HepG2 (cell line): ENCODE results near the gene KTI12. TPM values are rescaled to one million over a fixed set of nuclear protein-coding genes. Genes with fewer than 3 reads are reported as not detected.

ENCODE experiments used
- CC2D1A ChIP-seq: sonication (generic); formaldehyde crosslinking; IDR thresholded peaks from 2 replicates; pipeline ENCODE4 v1.8.1; 2023; ENCODE audit warnings: mild to moderate bottlenecking, missing genetic modification reagents
- GABPA ChIP-seq, 2 experiments: IDR thresholded peaks; 2 replicates each; pipeline ENCODE4 v1.6.1; 2011 to 2016; ENCODE audit warnings: low read depth in 2 of 2, low read length in 1 of 2, missing biosample characterization in 1 of 2, missing genetic modification characterization in 1 of 2
- HMGA1 ChIP-seq: sonication (generic); formaldehyde crosslinking; conservative IDR thresholded peaks from 2 replicates; pipeline ENCODE4 v1.4.0; 2020; ENCODE audit warnings: missing genetic modification reagents
- HNRNPL ChIP-seq: fragments of 200-400 bp; formaldehyde crosslinking; IDR thresholded peaks from 2 replicates; pipeline ENCODE4 v1.6.1; 2017; ENCODE audit warnings: mild to moderate bottlenecking, low read depth, low read length
- IRX3 ChIP-seq: sonication (generic); formaldehyde crosslinking; IDR thresholded peaks from 2 replicates; pipeline ENCODE4 v1.8.1; 2023; ENCODE audit warnings: mild to moderate bottlenecking, low read depth, missing genetic modification reagents, borderline replicate concordance
- ISX ChIP-seq: sonication (generic); formaldehyde crosslinking; conservative IDR thresholded peaks from 2 replicates; pipeline ENCODE4 v1.5.0; 2020; ENCODE audit warnings: missing genetic modification reagents
- MEIS1 ChIP-seq: sonication (generic); formaldehyde crosslinking; IDR thresholded peaks from 2 replicates; pipeline ENCODE4 v1.9.0; 2021; ENCODE audit warnings: mild to moderate bottlenecking, missing genetic modification reagents, moderate library complexity, borderline replicate concordance
- NONO ChIP-seq, 2 experiments: fragments of 450-650 bp in 1 of 2; sonication (generic) in 1 of 2; formaldehyde crosslinking in 1 of 2; IDR thresholded peaks in 1 of 2; conservative IDR thresholded peaks in 1 of 2; 2 replicates each; pipeline versions ENCODE4 v1.6.1 to v1.8.0; 2017 to 2022; ENCODE audit warnings: mild to moderate bottlenecking in 1 of 2, missing genetic modification reagents in 1 of 2, moderate library complexity in 1 of 2
- NPAS2 ChIP-seq: sonication (generic); formaldehyde crosslinking; IDR thresholded peaks from 2 replicates; pipeline ENCODE4 v1.8.0; 2022; ENCODE audit warnings: mild to moderate bottlenecking, missing genetic modification reagents, borderline replicate concordance
- RFXANK ChIP-seq: IDR thresholded peaks from 2 replicates; pipeline ENCODE4 v1.6.1; 2016
- SETDB1 ChIP-seq: sonication (generic); formaldehyde crosslinking; IDR thresholded peaks from 2 replicates; pipeline ENCODE4 v1.5.1; 2020; ENCODE audit warnings: missing genetic modification reagents, mild to moderate bottlenecking, borderline replicate concordance
- SOX13 ChIP-seq, 3 experiments: fragments of 450-650 bp in 1 of 3; sonication (generic) in 1 of 3; formaldehyde crosslinking in 1 of 3; IDR thresholded peaks in 2 of 3; conservative IDR thresholded peaks in 1 of 3; 2 replicates each; pipeline versions ENCODE4 v1.5.0 to v1.6.1; 2016 to 2020; ENCODE audit warnings: antibody characterized with exemption in 1 of 3, mild to moderate bottlenecking in 1 of 3, missing compliant biosample characterization in 1 of 3, missing genetic modification reagents in 1 of 3, moderate library complexity in 1 of 3
- SOX5 ChIP-seq: IDR thresholded peaks from 2 replicates; pipeline ENCODE4 v1.6.1; 2016; ENCODE audit warnings: borderline replicate concordance
- ZBTB7B ChIP-seq: sonication (generic); formaldehyde crosslinking; IDR thresholded peaks from 2 replicates; pipeline ENCODE4 v1.4.0; 2020; ENCODE audit warnings: missing genetic modification reagents
- ZNF20 ChIP-seq: sonication (generic); formaldehyde crosslinking; IDR thresholded peaks from 2 replicates; pipeline ENCODE4 v1.4.0; 2020; ENCODE audit warnings: mild to moderate bottlenecking, moderate library complexity, missing genetic modification reagents
- ZNF367 ChIP-seq: sonication (generic); formaldehyde crosslinking; IDR thresholded peaks from 2 replicates; pipeline ENCODE4 v1.4.0; 2020; ENCODE audit warnings: missing genetic modification reagents, borderline replicate concordance
- ZNF557 ChIP-seq: sonication (generic); formaldehyde crosslinking; IDR thresholded peaks from 2 replicates; pipeline ENCODE4 v1.4.0; 2020; ENCODE audit warnings: missing genetic modification reagents
- ZNF678 ChIP-seq: sonication (generic); formaldehyde crosslinking; IDR thresholded peaks from 2 replicates; pipeline ENCODE4 v1.4.0; 2020; ENCODE audit warnings: mild to moderate bottlenecking, missing genetic modification reagents
- ZNF776 ChIP-seq: sonication (generic); formaldehyde crosslinking; IDR thresholded peaks from 2 replicates; pipeline ENCODE4 v1.4.0; 2020; ENCODE audit warnings: mild to moderate bottlenecking, missing genetic modification reagents
- ZNF790 ChIP-seq: sonication (generic); formaldehyde crosslinking; IDR thresholded peaks from 2 replicates; pipeline ENCODE4 v1.8.0; 2022; ENCODE audit warnings: missing genetic modification reagents, mild to moderate bottlenecking, borderline replicate concordance
- ZSCAN29 ChIP-seq: sonication (generic); formaldehyde crosslinking; conservative IDR thresholded peaks from 2 replicates; pipeline ENCODE4 v1.4.0; 2020; ENCODE audit warnings: mild to moderate bottlenecking, missing genetic modification reagents
- polyA plus RNA-seq, 8 experiments: library from polyadenylated mRNA; depleted of rRNA in 3 of 8; stranded (reverse) in 7 of 8; unstranded in 1 of 8; fragments of >200 nt; fragmentation: Illumina TruSeq in 4 of 8; extraction: Trizol in 4 of 8; gene quantifications; 2 replicates each; pipeline versions ENCODE4 v1.2.1 to v1.2.3, GENCODE V29; 2011 to 2016; ENCODE audit warnings: low read depth in 4 of 8, missing spikeins in 1 of 8, mixed read lengths in 1 of 8; ENCODE audit not compliant: insufficient read depth in 1 of 8
- total RNA-seq, 5 experiments: library from RNA; depleted of rRNA; stranded (reverse); fragments of >200 nt; fragmentation: Illumina TruSeq; extraction: Trizol; gene quantifications; 2 replicates each; pipeline ENCODE4 v1.2.3, GENCODE V29; 2016; ENCODE audit warnings: low read depth in 1 of 5
- TF ChIP-seq, protein P1 (sequence below): conservative IDR thresholded peaks from 2 replicates; pipeline ENCODE4 v1.6.1; 2018; ENCODE audit warnings: missing genetic modification reagents
- TF ChIP-seq, protein P2 (sequence below): sonication (generic); formaldehyde crosslinking; conservative IDR thresholded peaks from 2 replicates; pipeline ENCODE4 v1.8.0; 2022; ENCODE audit warnings: low read depth, missing genetic modification reagents
- TF ChIP-seq, protein P3 (sequence below): sonication (generic); formaldehyde crosslinking; IDR thresholded peaks from 2 replicates; pipeline ENCODE4 v1.9.0; 2022; ENCODE audit warnings: low read depth, missing genetic modification reagents

The KTI12 gene
- total and polyA plus RNA-seq, 2 of the 13 experiments (the other 11 are each of a cell fraction or from before 2014, with no cell fraction given) = 7.4 to 10.2 TPM

GRCh38 chr1:52055066-52055865 is 21.7 kb upstream of the KTI12 start, which contains the start of gene TXNDC12 (continued):
- TF ChIP-seq NONO (IDR thresholded peaks at IDR 0.05) (no peak), NONO (CRISPR knock-in tag; conservative IDR thresholded peaks at IDR 0.05) (peak; percentile 15; the same call in 1 of the 2 replicates), ZNF367 (CRISPR knock-in tag) (no peak), NPAS2 (CRISPR knock-in tag) (no peak), CC2D1A (CRISPR knock-in tag) (no peak), RFXANK (CRISPR knock-in tag) (no peak), ZNF776 (peak; percentile 79; the same call in 1 of the 2 replicates), GABPA (IDR thresholded peaks at IDR 0.05; ENCODE audit: low read depth, low read length) (peak; percentile 66), GABPA (CRISPR knock-in tag; IDR thresholded peaks at IDR 0.05; ENCODE audit: low read depth) (peak; percentile 95), ZNF557 (CRISPR knock-in tag) (no peak), ZNF790 (CRISPR knock-in tag) (no peak; the same call in 1 of the 2 replicates), SOX5 (CRISPR knock-in tag) (no peak; the same call in 1 of the 2 replicates), HNRNPL (no peak), HMGA1 (CRISPR knock-in tag) (no peak), ISX (CRISPR knock-in tag) (no peak), ZNF20 (peak; percentile 85), ZBTB7B (CRISPR knock-in tag) (0 out of 2 replicates have a peak, but pooled peaks have one; percentile 62), MEIS1 (CRISPR knock-in tag) (peak; percentile 49; the same call in 1 of the 2 replicates), SOX13 (IDR thresholded peaks at IDR 0.05) (peak; percentile 10), SOX13 (CRISPR knock-in tag; conservative IDR thresholded peaks at IDR 0.05 in 1 of 2, IDR thresholded peaks at IDR 0.05 in 1 of 2) (peak in 1 of 2 experiments; percentile 26; a peak in 1 of 4 replicates), SETDB1 (CRISPR knock-in tag) (no peak), IRX3 (CRISPR knock-in tag) (no peak), ZSCAN29 (CRISPR knock-in tag) (peak; percentile 93; the same call in 1 of the 2 replicates), ZNF678 (CRISPR knock-in tag) (0 out of 2 replicates have a peak, but pooled peaks have one; percentile 25)
- TF ChIP-seq, protein P1, sequence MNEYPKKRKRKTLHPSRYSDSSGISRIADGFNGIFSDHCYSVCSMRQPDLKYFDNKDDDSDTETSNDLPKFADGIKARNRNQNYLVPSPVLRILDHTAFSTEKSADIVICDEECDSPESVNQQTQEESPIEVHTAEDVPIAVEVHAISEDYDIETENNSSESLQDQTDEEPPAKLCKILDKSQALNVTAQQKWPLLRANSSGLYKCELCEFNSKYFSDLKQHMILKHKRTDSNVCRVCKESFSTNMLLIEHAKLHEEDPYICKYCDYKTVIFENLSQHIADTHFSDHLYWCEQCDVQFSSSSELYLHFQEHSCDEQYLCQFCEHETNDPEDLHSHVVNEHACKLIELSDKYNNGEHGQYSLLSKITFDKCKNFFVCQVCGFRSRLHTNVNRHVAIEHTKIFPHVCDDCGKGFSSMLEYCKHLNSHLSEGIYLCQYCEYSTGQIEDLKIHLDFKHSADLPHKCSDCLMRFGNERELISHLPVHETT (CRISPR knock-in tag) = peak; percentile 70; the same call in 1 of the 2 replicates
- TF ChIP-seq, protein P2, sequence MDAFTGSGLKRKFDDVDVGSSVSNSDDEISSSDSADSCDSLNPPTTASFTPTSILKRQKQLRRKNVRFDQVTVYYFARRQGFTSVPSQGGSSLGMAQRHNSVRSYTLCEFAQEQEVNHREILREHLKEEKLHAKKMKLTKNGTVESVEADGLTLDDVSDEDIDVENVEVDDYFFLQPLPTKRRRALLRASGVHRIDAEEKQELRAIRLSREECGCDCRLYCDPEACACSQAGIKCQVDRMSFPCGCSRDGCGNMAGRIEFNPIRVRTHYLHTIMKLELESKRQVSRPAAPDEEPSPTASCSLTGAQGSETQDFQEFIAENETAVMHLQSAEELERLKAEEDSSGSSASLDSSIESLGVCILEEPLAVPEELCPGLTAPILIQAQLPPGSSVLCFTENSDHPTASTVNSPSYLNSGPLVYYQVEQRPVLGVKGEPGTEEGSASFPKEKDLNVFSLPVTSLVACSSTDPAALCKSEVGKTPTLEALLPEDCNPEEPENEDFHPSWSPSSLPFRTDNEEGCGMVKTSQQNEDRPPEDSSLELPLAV = no peak
- TF ChIP-seq, protein P3, sequence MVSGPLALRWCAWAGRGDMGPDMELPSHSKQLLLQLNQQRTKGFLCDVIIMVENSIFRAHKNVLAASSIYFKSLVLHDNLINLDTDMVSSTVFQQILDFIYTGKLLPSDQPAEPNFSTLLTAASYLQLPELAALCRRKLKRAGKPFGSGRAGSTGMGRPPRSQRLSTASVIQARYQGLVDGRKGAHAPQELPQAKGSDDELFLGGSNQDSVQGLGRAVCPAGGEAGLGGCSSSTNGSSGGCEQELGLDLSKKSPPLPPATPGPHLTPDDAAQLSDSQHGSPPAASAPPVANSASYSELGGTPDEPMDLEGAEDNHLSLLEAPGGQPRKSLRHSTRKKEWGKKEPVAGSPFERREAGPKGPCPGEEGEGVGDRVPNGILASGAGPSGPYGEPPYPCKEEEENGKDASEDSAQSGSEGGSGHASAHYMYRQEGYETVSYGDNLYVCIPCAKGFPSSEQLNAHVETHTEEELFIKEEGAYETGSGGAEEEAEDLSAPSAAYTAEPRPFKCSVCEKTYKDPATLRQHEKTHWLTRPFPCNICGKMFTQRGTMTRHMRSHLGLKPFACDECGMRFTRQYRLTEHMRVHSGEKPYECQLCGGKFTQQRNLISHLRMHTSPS (CRISPR knock-in tag) = 0 out of 2 replicates have a peak, but pooled peaks have one; percentile 19
